Measurements from ENCODE around the gene TCAIM.
"Not testable (repeated sequence)": the region's sequence is repeated elsewhere in the genome, so short reads cannot be mapped to it uniquely, and the experiment has no call there.

TCAIM gene

GRCh38 chr3:44343421-44343820 lies 4.9 kb downstream of the TCAIM start:
- in situ Hi-C loops (cut with MboI; ENCODE audit: low sequenced_read_pairs) = no loop called here

- in situ Hi-C loops (cut with MboI; ENCODE audit: low sequenced_read_pairs) = not testable (repeated sequence)
Observed at GRCh38 chr3:44346590-44346989, 8.0 kb downstream of the TCAIM start.

- in situ Hi-C loops (cut with MboI; ENCODE audit: low sequenced_read_pairs) = no loop called here
Observed at GRCh38 chr3:44348993-44349392, 10.4 kb downstream of the TCAIM start.

DNA sequence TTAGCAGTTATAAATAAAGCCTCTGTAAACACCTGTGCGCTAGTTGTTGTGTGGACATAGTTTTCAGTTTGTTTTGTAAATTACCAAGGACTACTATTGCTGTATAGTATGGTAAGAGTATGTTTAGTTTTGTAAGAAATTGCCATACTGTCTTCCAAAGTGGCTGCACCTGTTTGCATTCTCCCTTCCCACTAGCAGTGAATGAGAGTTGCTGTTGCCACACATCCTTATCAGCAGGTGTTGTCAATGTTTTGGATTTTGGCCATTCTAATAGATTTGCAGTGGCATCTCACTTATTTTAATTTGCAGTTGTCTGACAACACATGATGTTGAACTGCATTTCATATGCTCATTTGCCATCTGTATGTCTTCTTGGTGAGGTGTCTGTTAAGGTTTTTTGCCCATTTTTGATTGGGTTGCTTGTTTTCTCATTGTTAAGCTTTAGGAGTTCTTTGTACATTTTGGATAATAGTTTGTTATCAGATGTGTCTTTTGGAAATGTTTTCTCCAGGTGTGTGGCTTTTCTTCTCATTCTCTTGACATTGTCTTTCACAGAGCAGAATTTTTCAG lies 14.9 kb downstream of the TCAIM start:
- in situ Hi-C loops (cut with MboI; ENCODE audit: low sequenced_read_pairs) = no loop called here

DNA sequence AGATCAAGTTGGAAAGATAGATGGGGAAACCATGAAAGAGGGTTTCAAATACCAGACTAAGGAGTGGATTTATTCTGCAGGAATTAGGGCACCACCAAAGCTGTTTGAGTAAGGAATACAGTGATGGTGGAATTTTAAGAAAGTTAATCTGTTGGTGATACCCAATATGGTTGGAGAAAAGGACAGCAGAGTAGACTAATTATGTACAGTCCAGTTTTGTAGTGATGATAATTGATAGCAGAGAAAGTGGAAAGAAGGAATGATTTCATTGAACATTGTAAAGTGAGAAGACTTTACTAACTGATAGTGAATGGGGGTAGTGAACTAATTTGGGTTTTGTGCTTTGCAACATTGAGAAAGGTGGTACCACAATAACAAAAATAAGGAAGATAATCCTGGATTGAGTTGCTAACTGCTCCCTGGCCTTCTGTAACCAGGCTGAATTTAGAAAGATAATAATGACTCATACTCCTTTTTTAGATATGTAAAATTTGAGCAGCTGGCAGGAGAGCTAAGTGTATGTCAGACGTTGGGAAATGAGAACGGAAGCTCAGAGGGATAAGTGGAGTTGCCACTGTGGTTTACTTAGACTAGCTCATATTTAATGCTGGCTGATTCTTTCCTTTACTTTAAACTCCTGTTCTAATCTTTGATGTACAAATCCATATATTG lies 16.9 kb downstream of the TCAIM start:
- in situ Hi-C loops (cut with MboI; ENCODE audit: low sequenced_read_pairs) = no loop called here

DNA sequence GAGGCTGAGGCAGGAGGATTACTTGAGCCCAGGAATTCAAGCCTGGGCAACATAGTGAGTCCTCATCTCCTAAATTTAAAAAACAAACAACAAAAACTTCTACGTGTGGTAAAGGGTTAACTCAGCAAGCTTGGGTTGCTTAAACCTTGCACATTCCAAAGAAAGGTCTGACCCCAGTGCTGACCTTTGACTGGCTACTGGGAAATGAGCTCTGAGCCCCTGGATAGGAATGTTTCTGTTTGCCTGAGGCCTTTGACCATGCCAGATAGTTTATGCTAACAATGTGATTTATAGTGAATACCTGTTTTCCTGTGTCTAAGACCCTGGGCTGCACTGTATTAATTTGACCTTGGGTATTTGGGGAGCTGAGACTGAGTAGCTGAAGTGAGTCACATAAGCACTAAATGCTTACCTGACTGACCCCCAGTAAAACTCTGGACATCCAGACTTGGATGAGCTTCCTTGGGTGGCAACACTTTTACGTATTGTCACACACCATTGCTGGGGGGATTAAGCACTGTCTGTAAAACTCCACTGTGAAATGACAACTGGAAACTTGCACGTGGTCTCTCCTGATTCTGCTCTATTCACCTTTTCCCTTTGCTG lies 20.7 kb downstream of the TCAIM start:
- in situ Hi-C loops (cut with MboI; ENCODE audit: low sequenced_read_pairs) = no loop called here

- in situ Hi-C loops (cut with MboI; ENCODE audit: low sequenced_read_pairs) = no loop called here
Observed at GRCh38 chr3:44363591-44363990, 25.0 kb downstream of the TCAIM start.

DNA sequence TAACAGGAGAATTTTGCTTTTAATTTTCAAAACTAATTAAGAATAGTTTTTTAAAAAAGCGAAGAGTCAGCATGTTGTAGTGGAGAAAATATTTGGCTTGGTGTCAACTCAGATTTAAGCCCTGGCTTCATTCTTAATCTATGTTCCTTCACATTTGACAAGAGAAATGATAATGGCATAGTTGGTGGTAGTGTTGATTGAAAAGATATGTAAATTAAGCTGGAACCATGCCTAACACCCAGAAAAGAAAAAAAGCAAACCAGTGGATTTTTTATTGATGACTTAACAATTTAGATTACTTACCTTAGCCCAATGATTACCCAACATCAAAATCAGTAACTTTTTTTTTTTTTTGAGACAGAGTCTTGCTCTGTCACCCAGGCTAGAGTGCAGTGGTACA lies 27.4 kb downstream of the TCAIM start:
- in situ Hi-C loops (cut with MboI; ENCODE audit: low sequenced_read_pairs) = no loop called here

GRCh38 chr3:44375450-44375849 lies 36.9 kb downstream of the TCAIM start:
- in situ Hi-C loops (cut with MboI; ENCODE audit: low sequenced_read_pairs) = no loop called here

DNA sequence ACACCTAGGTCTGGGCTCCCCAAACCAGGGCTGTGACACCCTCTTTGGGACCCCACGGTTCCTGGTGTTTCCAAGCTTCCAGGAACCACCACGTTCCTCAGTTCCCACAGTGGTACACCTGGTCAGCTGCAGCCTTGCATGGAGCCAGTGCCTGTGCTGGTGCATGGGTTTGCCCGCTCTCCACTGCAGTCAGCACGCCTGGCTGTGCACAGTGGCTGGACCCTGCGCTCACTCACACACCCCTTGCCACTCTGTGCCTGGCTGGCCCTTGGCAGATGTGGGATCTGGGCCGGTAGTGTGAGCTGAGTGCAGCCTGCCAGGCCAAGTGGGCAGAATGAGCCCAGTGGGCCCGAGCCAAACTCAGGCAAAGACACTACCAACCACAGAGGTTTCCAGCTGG lies 48.8 kb downstream of the TCAIM start:
- in situ Hi-C loops (cut with MboI; ENCODE audit: low sequenced_read_pairs) = no loop called here

GRCh38 chr3:44392489-44392888 lies 53.9 kb downstream of the TCAIM start:
- in situ Hi-C loops (cut with MboI; ENCODE audit: low sequenced_read_pairs) = no loop called here

DNA sequence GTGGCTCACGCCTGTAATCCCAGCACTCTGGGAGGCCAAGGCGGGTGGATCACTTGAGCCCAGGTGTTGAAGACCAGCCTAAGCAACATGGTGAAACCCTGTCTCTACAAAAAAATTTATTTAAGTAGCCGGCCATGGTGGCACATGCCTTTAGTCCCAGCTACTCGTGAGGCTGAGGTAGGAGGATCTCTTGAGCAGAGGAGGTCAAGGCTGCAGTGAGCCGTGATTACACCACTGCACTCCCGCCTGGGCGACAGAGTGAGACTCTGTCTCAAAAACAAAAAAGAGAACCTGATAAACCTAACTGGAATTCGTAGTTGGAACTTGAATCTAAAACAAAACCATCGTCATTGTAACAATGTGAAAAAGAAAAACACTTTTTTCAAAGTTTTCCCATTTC lies 57.1 kb downstream of the TCAIM start:
- in situ Hi-C loops (cut with MboI; ENCODE audit: low sequenced_read_pairs) = no loop called here

DNA sequence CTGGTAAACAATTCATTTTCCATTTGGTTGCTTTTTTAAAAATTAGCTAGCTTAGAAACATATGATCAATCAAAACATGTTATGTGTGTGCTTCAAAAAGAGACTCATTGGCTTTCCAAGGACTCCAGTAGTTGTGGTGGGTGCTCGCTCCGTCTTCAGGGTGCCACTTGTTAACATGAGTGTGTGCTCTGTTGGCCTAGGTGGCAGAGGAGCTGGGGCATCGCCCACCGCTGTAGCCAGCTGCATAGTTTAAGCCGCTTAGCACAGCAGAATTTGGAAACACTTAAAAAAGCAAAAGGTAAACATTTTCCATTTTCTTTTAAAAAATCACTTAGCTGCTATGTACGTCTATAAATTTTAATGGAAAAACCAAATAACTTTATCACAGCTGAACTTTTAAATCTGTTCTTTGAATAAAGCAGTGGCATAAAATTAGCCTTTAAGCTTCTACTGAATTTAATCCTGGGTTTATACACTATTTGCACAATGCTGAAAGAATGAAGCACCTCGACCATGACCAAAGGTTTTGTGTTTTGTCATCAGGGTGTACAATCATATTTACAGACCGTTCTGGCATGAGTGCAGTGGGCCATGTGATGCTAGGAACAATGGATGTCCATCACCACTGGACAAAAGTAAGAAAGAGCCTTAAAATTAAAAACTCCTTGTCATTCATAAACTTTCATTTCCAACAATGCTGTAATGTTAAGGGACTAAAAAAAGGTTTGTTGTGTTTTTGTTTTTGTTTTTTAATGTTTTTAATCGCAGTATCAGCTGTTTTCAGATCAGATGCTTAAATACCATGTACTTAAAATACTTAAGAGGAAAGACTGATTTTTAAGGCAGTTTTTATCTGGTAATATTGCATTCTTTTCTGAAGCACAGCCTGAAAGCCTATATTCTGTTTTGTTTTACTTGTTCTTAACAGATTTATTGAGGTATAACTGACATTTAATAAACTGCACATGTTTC lies 57.9 kb downstream of the TCAIM start:
- in situ Hi-C loops (cut with MboI; ENCODE audit: low sequenced_read_pairs) = no loop called here

DNA sequence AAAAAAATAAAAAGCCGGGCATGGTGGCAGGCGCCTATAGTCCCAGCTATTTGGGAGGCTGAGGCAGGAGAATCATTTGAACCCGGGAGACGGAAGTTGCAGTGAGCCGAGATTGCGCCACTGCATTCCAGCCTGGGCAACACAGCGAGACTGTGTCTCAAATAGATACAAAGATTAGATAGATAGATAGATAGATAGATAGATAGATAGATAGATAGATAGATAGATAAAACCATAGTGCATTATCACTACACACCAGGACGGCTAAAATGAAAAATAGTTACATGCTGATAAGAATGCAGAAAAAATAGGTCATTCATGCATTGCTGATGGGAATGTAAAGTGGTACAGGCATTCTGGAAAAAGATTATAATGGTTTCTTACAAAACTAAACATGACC lies 59.7 kb downstream of the TCAIM start:
- in situ Hi-C loops (cut with MboI; ENCODE audit: low sequenced_read_pairs) = not testable (repeated sequence)

- in situ Hi-C loops (cut with MboI; ENCODE audit: low sequenced_read_pairs) = no loop called here
Observed at GRCh38 chr3:44398853-44399252, 60.3 kb downstream of the TCAIM start.

DNA sequence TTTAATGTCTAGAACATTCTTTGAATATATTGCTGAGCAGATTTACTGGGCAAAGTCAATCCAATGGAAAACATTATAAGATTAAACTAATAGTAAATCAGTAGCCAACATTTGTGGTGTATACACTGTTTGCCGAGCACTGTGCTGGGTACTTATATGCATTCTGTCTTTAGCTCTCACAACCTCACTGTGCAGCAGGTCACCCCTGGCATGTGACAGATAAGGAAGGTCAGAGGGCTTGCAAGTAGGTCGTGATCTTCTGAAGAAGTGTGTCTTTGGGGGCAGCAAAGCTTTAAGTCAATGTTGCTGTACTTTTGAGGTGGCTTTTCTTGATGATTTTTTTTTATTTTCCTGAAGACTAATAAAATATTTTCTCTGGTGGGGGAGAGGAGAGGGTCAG lies 62.2 kb downstream of the TCAIM start:
- in situ Hi-C loops (cut with MboI; ENCODE audit: low sequenced_read_pairs) = no loop called here

DNA sequence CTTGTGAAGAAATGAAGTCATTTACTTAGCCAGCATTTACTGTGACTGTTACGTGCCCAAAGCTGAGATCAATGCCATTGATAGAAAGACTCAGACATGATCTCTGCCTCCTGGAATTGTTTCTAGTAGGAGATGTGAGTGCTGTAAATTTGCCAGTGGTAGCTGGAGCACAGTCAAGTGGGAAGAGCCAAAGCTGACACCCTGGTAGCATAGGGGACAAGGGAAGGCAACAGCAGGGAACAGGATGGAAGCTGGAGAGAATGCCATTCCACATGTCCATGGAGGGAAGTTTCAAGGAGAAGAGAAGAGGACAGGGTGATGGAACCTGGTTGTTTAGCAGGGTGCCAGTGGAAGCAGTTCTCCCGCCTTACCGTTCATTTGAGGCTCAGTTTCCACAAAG lies 64.0 kb downstream of the TCAIM start:
- in situ Hi-C loops (cut with MboI; ENCODE audit: low sequenced_read_pairs) = no loop called here

- in situ Hi-C loops (cut with MboI; ENCODE audit: low sequenced_read_pairs) = no loop called here
Observed at GRCh38 chr3:44409640-44410410, 71.3 kb downstream of the TCAIM start.

DNA sequence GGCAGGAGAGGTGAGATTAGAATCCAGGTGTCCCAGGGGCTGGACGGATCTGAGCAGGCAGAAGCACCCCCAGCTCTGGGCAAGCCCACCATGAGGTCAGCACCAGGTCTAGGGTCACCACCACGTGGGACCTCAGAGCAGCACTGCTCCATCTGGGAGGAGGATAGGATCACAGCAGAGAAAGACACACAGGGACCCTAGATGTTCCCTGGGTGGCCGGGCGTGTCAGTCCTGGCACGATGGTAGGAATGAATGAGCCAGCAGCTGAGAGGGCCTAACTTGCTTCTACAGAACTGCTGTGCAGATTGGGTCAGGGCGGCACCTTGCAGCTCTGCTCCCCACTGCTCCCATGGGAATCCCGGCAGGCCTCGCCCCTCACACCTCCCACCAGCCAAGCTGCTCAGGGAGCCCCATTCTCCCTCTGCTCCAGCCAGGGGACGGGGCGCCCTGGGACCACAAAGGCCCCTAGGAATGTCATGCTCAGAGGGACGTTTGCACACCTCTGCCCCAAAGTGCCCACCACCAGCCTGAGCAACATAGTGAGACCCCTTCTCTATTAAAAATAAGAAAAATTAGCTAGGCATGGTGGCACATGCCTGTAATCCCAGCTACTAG lies 72.6 kb downstream of the TCAIM start:
- in situ Hi-C loops (cut with MboI; ENCODE audit: low sequenced_read_pairs) = no loop called here

DNA sequence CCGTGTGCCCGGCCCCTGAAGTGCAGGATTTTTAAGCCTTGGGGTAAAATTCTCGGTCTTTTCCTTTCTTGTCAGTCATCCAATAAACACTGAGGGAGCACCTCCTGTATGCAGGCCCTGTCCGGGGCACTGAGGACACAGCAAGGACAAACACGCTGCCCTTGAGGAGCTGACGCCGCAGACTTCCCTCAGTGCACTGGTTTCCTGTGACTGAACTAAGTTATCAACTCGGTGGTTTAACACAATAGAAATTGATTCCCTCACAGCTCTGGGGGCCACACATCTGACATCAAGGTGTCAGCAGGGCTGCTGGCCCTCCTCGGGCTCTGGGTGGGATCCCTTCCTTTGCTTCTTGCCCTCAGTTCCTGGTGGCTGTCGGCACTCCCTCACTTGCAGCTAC lies 73.8 kb downstream of the TCAIM start:
- in situ Hi-C loops (cut with MboI; ENCODE audit: low sequenced_read_pairs) = no loop called here

Measured in hTERT RPE-1 (cell line).